Upper lobe of left lung (tissue), 4 donors: ENCODE data around the gene NEURL4.

Experiments
- POLR2A ChIP-seq, 4 donors: fragments of 450-650 bp; IDR thresholded peaks; one replicate each; pipeline ENCODE4 v1.5.1; 2016 to 2017; ENCODE audit warnings: antibody characterized with exemption in 4 of 4, mild to moderate bottlenecking in 2 of 4
- TF ChIP-seq, protein P1 (sequence below), 6 experiments: fragments of 450-650 bp in 4 of 6; fragments of 200-600 bp in 2 of 6; sonication (generic) in 2 of 6; IDR thresholded peaks; one replicate each; pipeline ENCODE4 v1.5.1; 2016 to 2019; ENCODE audit warnings: antibody characterized with exemption in 6 of 6

GRCh38 chr17:7308625-7309433, 20.3 kb downstream of the NEURL4 start:
- TF ChIP-seq, protein P1, sequence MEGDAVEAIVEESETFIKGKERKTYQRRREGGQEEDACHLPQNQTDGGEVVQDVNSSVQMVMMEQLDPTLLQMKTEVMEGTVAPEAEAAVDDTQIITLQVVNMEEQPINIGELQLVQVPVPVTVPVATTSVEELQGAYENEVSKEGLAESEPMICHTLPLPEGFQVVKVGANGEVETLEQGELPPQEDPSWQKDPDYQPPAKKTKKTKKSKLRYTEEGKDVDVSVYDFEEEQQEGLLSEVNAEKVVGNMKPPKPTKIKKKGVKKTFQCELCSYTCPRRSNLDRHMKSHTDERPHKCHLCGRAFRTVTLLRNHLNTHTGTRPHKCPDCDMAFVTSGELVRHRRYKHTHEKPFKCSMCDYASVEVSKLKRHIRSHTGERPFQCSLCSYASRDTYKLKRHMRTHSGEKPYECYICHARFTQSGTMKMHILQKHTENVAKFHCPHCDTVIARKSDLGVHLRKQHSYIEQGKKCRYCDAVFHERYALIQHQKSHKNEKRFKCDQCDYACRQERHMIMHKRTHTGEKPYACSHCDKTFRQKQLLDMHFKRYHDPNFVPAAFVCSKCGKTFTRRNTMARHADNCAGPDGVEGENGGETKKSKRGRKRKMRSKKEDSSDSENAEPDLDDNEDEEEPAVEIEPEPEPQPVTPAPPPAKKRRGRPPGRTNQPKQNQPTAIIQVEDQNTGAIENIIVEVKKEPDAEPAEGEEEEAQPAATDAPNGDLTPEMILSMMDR (IDR thresholded peaks at IDR 0.05) = no peak
- peak in 2 of 4 donors; percentile 24 to 45 for TF ChIP-seq POLR2A (IDR thresholded peaks at IDR 0.05)
